GM19239 (cell line): ENCODE measurements around the gene HOXC11.

Experiments
- DNase-seq: peaks from one replicate; pipeline ENCODE4 v3.0.0; 2011; ENCODE audit warnings: low spot score; ENCODE audit not compliant: insufficient read length
- FAIRE-seq: peaks from 2 replicates; lab custom pipeline; 2011; peaks lifted over from hg19 to GRCh38; lab: Jason Lieb, UNC

HOXC11 gene

DNA sequence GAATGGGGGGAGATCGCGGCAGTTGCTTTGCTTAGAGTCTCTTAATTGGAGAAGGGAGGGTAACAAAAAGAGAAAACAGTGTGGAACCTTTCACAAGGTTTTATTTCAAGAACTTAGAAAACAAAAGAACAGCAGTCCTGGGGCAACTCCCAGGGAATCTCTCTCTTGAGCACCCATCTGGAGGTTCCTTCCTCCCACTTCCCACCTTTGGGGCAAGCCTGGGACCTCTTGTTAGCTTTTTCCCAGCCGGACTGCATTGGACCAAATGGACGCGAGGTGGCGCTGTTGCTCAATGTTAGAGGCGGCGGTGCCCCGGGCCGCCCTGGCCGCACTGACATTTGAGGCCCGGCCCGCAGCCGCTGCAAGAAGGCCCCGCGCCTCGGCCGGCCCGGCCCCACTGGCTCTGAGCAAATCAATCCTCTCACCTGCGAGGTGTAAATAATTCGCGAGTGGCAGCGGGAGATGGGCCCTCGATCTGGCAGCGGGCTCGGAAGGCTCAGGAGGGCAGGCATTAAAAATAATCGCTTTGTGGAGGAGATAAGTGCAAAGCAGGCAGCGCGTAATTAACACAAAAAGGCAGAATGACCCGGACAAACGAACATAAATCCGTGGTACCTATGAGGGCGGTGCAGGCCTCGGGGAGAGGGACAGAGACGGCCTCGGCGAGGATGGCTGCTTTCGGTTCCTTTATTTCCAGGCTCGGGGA lies 33.1 kb downstream of the HOXC11 start:
- DNase-seq (peak; percentile 90), FAIRE-seq (peak; percentile 91)

DNA sequence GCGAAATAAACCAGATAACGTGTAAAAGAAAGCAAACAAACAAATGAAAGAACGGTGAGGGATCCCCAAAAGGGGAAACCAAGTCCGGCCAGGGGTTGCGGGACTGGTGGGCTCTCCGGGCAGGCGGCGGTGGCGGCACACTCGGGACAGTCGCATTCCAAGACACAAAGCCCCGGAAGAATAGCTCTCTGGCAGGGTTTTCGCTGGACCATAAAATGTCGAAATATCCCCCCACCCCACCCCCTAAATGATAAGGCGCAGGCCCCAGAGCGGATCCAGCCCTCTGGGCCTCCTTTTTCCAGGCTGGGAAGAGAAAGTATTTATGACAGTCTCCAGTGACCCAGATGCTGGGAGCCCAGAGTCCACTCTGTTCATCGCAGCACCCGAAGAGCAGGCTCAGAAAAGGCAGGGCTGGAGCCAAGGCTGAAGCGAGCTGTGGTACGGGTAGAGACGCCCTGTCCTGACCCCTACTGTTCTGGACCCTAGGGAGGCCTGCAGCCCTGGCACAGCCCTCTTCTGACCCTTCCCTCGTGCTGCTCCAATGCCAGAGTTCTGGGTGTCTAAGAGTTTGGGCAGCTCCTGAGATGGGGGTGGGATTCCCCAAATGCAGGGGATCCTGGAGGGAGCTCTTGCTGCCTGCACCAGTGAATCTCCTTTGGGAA lies 33.8 kb downstream of the HOXC11 start:
- FAIRE-seq (no peak), DNase-seq (no peak)

DNA sequence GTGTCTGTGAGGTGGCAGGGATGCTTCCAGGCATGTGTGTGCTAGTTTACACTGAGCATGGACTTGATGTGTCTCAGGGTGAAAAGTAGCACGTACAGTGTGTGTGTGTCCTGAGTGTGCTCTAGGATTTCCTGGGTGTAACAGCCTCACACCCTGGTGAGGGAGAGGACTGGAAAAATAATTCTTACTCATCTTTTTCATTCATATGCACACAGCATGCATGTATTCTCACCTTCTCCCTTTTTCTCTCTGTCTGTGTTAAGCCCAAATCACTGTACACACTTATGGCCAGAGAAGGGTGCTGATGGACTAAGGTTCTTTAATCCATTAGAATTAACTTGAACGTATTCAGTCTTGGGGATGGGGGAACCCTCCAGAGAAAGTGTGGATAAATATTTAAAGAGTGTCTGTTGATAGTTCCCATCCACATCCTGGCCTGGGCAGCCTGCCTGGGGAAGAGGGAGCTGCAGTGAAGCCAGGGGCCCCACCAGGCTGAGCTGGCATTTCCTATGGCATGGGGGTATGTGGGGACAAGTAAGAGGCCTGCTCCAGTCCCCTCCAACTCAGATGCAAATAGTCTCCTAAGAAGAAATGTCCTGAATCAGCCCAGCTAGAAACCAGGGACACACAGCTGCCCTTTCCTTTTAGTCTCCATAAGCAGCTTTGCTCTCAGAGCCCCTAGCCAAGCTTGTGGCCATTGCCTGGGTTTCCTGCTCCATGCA lies 34.8 kb downstream of the HOXC11 start:
- FAIRE-seq = no peak
- DNase-seq = no peak

DNA sequence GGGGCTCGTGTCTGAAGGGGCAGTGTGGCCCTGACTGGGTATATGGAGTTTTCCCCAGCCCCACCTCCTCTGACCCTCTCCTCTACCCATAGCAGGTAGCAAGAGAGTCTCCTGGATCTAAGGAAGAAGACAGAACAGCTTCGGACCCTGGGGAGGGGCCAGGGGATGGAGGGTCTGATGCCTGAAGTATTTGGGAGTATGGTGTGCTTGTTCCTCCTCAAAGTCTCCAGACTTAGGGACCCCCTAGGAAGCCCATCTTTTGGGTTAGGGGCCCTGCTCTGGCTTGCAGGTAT lies 35.3 kb downstream of the HOXC11 start:
- FAIRE-seq (no peak), DNase-seq (no peak)

DNA sequence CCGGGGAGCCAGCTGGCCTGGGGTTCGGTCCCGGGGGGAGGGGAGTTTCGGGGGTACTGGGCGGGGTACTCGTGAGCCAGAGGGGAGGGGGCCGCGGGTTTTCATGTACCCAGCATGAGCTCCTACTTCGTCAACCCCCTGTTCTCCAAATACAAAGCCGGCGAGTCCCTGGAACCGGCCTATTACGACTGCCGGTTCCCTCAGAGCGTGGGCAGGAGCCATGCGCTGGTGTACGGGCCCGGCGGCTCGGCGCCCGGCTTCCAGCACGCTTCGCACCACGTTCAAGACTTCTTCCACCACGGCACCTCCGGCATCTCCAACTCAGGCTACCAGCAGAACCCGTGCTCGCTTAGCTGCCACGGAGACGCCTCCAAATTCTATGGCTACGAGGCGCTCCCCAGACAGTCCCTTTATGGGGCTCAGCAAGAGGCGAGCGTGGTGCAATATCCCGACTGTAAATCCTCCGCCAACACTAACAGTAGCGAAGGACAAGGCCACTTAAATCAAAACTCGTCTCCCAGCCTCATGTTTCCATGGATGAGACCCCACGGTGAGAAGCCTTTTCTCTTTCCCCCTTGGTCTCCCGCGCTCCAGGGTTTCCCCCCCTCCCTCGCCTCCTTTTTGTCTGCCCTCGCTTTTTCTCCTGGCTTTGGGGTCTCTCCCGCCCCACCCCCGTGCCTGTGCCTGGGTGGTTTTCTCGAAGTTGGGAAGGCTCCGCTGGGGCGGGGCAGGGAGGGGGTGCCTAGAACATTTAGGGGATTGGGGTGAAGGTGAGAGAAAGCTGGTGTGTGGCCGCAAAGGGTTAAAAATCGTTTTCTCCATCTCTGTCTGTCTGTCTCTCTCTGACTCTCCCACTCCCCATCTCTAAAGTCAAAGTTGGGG lies 36.5 kb downstream of the HOXC11 start:
- no peak for FAIRE-seq
- DNase-seq = no peak

DNA sequence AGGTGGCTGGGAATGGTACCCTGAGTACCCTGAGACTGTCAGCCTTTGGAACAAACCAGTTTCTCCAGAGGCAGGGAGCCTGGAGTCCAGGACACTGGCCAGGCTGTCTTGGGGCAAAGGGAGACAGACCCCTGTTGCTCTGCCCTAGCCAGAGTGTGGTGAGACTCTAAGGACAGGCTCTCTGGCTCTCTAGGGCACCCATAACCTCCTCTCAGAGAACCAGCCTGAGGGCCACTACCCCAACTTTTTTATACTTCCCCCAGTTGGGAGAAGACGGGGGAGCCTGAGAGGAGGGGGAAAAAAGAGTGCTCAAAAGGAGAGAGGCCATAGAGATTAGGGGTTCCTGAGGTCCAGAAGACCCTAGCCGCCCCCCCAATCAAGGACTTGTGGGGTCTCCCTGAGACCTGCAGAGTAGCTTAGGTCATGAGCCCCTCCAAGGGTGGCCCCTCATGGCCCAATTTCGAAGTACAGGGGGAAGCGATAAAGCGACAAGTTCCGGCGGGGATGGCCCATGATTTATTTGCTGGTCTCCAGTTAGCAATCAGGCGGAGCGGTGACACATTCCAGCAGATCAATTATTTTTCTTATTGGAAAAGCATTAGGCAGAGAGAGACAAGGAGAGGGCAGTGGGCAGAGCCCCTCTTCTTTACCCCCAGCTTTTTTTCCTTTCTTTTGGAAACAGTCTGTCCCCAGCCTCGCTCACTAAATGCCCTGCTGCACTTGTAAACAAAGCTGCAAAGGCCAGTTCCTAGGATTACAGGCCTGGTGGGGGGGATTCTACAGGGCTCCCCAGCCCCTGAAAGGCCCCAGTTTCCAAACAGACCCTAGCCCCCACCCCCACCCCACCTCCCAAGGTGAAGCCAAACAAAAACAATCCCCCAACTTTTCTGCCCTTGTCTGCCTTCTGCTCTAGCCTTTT lies 37.4 kb downstream of the HOXC11 start:
- FAIRE-seq (no peak), DNase-seq (no peak)

DNA sequence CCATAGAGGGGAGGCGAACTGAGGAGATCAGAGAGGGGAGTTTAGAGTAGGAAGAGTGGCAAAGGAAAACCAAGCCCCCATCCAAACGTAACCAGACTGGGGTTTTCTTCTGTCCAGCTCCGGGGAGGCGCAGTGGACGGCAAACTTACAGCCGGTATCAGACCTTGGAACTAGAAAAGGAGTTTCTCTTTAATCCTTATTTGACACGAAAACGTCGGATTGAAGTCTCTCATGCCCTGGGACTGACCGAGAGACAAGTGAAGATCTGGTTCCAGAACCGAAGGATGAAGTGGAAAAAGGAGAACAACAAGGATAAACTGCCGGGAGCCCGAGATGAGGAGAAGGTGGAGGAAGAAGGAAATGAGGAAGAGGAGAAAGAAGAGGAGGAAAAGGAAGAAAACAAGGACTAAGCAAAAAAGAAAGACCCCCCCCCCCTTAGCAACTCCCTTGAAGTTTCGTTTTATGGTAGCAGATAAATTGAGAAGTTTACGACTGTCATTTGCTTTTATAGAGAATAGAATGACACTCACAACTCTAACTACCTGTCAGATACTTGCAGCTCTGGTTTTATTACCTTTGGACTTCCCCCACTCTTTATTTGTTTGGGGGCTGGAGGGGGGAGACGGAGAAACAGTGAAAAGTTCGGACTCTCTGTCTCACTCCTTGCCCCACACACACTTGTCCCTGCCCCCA lies 38.2 kb downstream of the HOXC11 start:
- no peak for FAIRE-seq
- no peak for DNase-seq

DNA sequence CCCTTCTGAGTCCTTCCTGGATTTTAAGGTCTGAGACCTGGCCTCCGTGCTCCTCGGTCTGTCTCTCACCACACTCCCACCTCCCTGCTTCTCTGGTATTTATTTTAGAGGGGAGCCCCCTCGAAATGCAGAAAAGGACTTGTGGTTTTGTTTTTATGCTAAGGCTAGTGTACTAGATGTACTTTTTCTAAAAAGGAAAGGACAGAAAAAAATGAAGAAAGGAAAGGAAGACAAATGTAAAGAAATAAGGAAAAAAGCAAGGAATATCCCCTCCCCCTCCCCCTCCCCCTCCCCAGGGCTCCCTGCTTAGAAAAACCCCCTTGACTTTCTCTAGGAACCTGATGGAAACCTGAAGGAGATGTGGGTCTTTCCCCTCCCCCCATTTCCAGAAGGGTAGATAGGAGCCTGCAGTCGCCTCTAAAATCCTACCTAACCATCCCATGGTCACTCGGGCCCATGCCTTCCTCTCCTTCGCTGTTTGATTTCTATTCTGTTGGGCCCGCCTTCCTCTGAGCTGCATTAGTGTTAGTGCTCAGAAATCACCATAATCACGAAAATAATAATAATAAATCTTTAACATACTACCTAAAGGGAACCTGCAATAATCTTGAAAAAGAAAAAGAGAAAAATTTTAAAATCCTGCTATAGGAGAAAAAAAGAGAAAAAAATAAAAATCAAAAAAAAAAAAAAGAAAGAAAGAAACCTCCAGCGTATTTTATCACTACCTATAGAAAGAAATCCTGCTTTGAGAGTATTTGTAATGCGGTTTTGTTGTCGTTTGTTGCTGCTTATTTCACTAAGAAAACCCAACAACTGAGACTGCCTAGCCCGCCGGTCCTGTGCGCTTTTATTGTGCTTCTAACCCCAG lies 39.0 kb downstream of the HOXC11 start:
- DNase-seq = no peak
- FAIRE-seq = no peak

DNA sequence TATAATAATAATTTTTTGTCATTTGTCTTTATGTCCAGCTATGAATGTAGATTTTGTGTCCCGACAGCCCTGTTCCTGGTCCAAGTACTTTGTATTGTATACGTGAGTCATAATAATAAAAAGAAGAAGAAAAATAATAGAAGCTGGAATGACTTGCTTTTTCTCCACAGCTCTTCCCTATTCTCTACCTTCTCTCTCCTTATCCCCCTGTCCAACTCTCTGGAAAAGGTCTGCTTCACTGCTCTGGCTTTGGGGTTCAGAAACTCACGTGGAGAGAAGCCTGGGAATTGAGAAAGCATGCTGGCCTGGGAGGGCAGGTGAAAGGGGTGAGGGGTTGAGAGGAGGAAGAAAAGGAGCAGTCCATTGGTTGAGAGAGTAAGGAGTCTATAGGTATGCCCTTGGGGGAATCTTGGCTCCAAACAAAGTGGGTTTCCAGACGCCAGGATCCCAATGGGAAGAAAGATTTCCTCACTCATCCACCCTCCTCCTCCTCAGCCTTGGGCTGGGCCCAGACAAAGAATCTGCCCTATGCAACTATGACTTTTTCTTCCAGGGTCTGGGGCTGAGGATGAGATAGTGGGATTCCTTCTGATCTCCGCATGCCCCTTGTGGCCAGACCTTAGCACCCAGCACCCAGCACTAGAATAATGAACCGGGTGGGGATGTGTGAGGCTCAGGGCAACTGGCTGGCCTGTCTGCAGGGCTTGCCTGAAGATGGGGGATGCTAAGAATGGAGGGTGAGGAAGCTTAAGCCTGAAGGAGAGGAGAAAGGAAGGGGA lies 39.9 kb downstream of the HOXC11 start:
- FAIRE-seq (no peak), DNase-seq (no peak)

DNA sequence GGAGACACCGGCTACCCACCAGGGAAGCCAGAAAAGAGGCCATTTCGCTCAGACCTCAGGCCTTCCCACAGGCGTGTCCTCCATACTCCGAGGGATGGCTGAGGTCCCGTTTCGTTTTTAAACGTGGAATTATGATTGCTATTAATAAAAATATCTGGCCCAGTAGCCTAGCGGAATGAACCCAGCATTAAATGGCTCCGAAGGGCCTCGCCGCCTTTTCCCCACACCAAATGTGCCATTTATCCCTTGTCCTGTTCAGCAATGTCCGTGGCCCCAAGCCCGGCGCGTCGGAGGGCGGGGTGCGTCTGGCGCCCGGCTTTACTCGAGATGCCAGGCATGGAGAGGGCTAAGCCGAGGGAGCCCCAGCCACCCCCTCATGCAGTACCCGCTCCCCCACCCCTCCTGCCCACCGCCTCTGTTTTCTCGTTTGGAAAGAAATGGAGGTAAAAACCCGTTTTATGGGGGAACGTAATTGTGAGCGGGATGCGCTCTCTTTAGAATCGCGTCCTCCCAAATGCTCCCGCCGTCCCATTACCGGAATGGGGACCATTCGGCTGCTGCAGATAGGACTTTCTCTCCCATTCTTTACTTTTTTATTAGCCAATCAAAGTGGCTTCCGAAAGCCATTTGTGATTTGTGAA lies 41.6 kb downstream of the HOXC11 start:
- FAIRE-seq = no peak

DNA sequence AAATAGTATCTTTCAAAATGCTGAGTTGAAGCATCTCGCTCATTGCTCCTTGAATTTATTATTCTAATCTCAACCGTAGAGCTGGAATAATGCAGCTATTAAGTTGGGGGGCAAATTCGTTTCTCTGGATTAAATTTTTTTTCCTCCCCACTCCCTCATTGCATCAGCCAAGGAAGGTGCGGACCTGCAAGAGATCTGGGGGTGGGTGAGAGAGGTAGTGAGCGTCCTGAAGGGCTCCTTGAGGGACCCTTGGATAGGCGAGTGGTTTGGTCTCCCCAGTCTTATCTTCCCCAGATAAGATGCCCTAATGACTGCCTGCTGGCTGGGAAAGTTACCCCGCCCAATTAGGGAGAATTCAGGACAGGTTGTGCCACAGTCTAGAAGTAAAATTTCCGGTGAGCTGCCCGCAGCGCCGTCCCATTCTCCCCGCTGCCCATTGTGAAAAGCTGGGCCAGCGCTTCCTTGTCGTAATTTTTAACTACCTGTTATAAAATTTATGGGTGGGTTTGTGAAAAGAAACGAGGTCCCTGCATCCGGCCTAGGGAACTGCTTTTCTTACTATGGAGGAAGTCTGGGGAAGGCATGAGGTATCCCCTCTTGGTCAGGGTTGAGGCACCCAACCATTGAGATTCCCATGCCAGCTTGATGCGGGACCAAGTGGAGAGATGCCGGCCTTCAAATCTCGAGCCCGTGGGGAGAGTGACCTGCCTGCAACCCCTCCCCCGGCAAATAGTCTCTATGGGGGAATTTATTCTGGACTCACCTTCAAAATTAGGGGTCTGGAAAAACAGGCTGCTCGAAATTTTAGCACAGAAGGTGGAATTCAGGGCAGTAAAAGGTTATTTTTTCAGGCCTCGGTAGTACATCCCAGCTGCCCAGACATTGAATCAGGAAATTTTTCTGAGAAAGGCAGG lies 42.3 kb downstream of the HOXC11 start:
- FAIRE-seq = no peak
- DNase-seq = no peak

More for the DNA sequence above, 41.6 kb downstream of the HOXC11 start:
- DNase-seq = no peak

DNA sequence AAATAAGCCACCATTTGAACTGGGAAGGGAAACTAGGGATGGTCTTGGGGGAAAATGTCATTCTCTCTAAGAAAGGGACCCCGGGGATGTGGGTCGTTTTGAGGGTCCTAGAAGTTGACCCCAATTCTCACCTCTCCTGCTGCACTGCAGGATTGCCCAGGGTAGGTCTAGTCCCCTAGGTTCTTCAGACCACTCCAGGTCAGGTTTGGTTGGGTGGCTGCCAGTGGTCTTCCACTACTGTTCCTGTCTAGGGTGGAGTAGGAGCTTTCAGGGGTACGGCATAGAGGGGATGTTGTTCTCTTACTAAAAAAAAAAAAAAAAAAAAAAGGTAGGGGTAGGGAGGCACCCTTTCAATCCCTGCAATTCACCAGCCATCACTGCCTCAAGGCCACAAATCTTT lies 43.1 kb downstream of the HOXC11 start:
- FAIRE-seq (no peak), DNase-seq (no peak)

DNA sequence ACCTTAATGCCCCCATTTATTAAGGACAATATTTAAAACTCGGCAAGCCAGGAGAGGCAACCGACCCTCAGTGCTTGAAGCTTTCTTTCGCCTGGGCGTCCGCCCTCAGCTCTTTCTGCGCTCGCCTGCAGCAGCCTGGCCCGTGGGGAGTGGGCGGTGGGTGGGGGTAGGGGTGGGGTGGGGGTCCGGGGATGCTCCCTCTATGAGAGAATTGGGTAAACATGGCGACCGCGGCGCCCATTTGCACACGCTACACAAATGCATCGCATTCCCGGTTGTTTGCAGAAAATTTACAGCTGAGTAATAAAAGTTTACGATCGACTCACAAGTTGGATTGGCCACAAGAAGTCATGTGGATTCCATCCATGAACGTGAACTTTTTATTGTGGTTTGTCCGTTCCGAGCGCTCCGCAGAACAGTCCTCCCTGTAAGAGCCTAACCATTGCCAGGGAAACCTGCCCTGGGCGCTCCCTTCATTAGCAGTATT lies 43.6 kb downstream of the HOXC11 start:
- no peak for DNase-seq
- FAIRE-seq = no peak

DNA sequence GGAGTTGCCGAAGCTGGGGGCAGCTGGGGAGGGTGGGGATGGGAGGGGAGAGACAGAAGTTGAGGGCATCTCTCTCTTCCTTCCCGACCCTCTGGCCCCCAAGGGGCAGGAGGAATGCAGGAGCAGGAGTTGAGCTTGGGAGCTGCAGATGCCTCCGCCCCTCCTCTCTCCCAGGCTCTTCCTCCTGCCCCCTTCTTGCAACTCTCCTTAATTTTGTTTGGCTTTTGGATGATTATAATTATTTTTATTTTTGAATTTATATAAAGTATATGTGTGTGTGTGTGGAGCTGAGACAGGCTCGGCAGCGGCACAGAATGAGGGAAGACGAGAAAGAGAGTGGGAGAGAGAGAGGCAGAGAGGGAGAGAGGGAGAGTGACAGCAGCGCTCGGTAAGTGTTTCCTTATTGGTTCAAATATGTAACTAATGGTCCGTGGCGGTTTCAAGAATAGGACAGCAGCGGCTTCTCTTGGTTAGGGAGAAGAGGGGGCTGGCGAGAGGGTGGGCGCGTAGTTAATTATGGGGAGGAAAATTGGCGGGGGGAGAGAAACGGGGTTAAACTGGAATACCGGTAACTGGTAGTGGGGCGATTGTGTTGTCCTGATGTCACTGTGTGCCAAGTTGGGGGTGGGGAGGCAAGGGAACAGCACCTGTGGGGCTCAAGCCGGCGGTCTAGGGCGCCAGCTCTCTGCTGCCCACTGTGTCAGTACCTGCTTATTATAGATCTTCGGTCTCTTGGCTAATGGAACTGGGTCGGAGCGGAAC lies 44.3 kb downstream of the HOXC11 start:
- no peak for DNase-seq
- FAIRE-seq = no peak

DNA sequence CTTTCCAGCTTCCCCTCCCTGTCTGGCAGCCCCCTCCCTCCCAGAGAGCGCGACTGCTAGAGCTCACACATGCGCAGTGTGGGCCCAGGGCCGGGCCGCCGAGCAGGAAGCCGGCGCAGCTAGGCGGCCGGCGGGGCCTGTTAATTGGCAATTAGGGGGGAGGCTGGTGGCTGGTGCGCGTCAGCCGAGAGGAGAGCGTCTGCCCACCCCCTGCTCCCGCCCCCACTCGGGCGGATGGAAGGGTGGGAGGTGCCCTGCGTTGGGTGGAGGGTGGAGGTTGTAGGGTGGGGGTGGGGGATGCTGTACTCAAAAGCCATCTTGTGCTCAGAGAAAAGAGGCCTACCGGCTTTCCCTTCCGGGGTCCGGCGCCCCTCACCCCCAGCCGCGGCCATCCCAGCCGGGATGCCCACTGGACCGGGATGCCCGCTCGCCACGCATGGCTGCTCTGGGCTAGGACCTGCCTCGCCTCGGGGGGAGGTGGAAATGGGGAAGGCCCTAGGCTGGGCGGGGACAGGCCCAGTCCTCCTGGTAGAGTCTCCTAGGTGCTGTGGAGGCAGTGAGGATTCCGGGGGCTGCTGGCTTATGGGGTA lies 45.0 kb downstream of the HOXC11 start:
- FAIRE-seq (peak; percentile 77), DNase-seq (peak; percentile 93)
